ENCODE measurements around the gene UROS. TPM values are rescaled to one million over a fixed set of nuclear protein-coding genes. Genes with fewer than 3 reads are reported as not detected.
A peak's percentile ranks its signal among the peaks of the same experiment; 100 is the strongest.

The UROS gene
- 38.4 TPM for polyA plus RNA-seq (2013, experiment 1 of 2)
- 39.9 TPM for polyA plus RNA-seq (2013, experiment 2 of 2)

DNA sequence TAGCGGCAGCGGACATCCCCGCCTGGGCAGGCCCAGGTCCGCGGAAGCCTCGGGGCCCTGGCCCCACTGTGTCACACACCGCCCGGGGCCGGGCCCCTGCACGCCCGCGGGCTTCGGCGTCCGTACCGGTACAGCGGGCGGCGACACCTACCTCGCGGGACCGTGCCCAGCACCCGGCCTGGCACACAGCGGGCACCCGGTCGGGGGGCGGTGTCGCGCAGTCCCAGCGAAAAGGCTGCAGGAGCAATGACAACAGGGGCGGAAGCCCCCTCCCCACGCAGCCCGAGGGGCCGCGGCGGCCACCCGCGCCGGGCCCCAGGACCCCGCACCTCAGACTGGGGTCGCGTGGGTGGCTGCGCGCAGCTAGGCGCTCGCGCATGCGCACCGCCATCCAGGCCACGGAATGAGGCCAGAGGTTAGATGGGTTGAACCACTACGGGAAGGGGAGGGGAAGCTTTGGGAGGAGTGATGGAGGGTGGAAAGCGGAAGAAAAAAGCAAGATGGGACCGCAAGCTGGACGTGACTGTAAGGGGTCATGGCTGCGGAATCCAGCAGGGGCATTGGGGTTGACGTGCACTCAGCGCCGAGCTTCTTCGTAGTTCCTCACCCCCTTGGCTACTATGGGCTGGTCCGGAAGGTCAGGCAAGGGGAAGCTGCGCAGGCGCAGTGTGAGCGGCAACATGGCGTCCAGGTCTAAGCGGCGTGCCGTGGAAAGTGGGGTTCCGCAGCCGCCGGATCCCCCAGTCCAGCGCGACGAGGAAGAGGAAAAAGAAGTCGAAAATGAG lies at the start of gene UROS, which contains the start of gene BCCIP:
Gene UROS (minus strand): TSS at position 381 of the 785 bp plus-strand sequence. CDS start 6,759 bp downstream, outside the sequence.
Gene BCCIP (plus strand): TSS at position 669 of the 785 bp plus-strand sequence. CDS start 12 bp downstream, at position 681.
- H3K4me1 ChIP-seq (ENCODE audit: insufficient read depth, low read length), result peaks cover 9% of the 10 kb centered on the region; the same call in 1 of the 2 replicates
- H3K4me3 ChIP-seq (ENCODE audit: low read length), result peak within 1 kb of the TSS; percentile 99
- H3K27me3 ChIP-seq (ENCODE audit: insufficient read depth, low read length), result no peaks in the 10 kb centered on the region
- peaks cover 34% of the 10 kb centered on the region for H3K36me3 ChIP-seq (ENCODE audit: insufficient read depth, low read length)
- WGBS, result under 1% methylated on average over 74 of the region's 74 CpGs
- peak within 1 kb of the TSS; percentile 100 for H3K9ac ChIP-seq (ENCODE audit: low read depth, low read length)
- H3K27ac ChIP-seq (ENCODE audit: low read depth, low read length), result peak within 1 kb of the TSS; percentile 96
- no peaks in the 10 kb centered on the region for H3K9me3 ChIP-seq (ENCODE audit: insufficient read depth, low read depth, low read length)

- 95% methylated on average over 4 of the region's 4 CpGs for WGBS
- H3K27me3 ChIP-seq (ENCODE audit: insufficient read depth, low read length), result no peaks in the 10 kb centered on the region
- H3K4me1 ChIP-seq (ENCODE audit: insufficient read depth, low read length), result peaks cover 2% of the 10 kb centered on the region; the same call in 1 of the 2 replicates
- H3K9me3 ChIP-seq (ENCODE audit: insufficient read depth, low read depth, low read length), result peaks cover 15% of the 10 kb centered on the region
- no peak overlapping the region for H3K27ac ChIP-seq (ENCODE audit: low read depth, low read length)
- H3K9ac ChIP-seq (ENCODE audit: low read depth, low read length), result no peak overlapping the region
- H3K36me3 ChIP-seq (ENCODE audit: insufficient read depth, low read length), result peaks cover 24% of the 10 kb centered on the region
- H3K4me3 ChIP-seq (ENCODE audit: low read length), result no peak overlapping the region
Measured at GRCh38 chr10:125871338-125871737, 48.3 kb upstream of the UROS start.

DNA sequence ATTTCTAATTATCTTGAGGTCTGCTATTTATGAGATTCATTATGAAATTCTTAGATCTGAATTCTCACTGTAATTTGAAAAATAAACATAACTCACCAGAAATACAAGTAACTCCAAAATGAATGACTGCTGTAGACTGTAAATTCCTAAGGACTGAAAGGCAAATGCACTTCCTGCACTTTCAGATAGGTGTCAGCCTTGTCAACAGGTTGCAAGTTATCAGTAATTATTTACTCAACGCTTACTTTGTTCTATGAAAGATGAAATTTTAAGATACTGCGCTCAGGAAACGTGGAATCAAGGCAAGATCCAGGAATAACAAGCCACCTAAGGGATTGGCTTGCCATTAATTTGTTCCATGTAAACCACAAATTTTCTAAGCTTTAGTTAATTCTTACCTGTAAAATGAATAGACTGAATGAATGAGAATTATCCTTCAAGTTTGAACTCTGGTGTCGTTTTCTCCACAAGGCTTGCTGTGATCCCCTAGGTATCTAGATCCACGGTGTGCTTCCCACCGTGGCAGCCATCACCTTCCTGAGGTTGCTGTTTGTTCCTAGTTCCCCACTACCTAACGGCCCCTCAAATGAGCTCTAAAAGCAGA lies 45.4 kb upstream of the UROS start:
- H3K9ac ChIP-seq (ENCODE audit: low read depth, low read length), result no peak overlapping the region
- WGBS, result 61% methylated on average over 7 of the region's 7 CpGs
- peaks cover 22% of the 10 kb centered on the region; the same call in 1 of the 2 replicates for H3K36me3 ChIP-seq (ENCODE audit: insufficient read depth, low read length)
- H3K27me3 ChIP-seq (ENCODE audit: insufficient read depth, low read length), result no peaks in the 10 kb centered on the region
- no peak overlapping the region for H3K4me3 ChIP-seq (ENCODE audit: low read length)
- peaks cover 2% of the 10 kb centered on the region; the same call in 1 of the 2 replicates for H3K4me1 ChIP-seq (ENCODE audit: insufficient read depth, low read length)
- H3K9me3 ChIP-seq (ENCODE audit: insufficient read depth, low read depth, low read length), result no peaks in the 10 kb centered on the region
- no peak overlapping the region for H3K27ac ChIP-seq (ENCODE audit: low read depth, low read length)

GRCh38 chr10:125866421-125867029 lies 43.5 kb upstream of the UROS start:
- 95% methylated on average over 7 of the region's 7 CpGs for WGBS
- H3K4me3 ChIP-seq (ENCODE audit: low read length), result no peak overlapping the region
- H3K27me3 ChIP-seq (ENCODE audit: insufficient read depth, low read length), result no peaks in the 10 kb centered on the region
- H3K9ac ChIP-seq (ENCODE audit: low read depth, low read length), result no peak overlapping the region
- H3K9me3 ChIP-seq (ENCODE audit: insufficient read depth, low read depth, low read length), result no peaks in the 10 kb centered on the region
- no peak overlapping the region for H3K27ac ChIP-seq (ENCODE audit: low read depth, low read length)
- peaks cover 22% of the 10 kb centered on the region; the same call in 1 of the 2 replicates for H3K36me3 ChIP-seq (ENCODE audit: insufficient read depth, low read length)
- H3K4me1 ChIP-seq (ENCODE audit: insufficient read depth, low read length), result peaks cover 2% of the 10 kb centered on the region; the same call in 1 of the 2 replicates

- WGBS, result 91% methylated on average over 2 of the region's 3 CpGs
- H3K36me3 ChIP-seq (ENCODE audit: insufficient read depth, low read length), result peaks cover 22% of the 10 kb centered on the region; the same call in 1 of the 2 replicates
- H3K4me1 ChIP-seq (ENCODE audit: insufficient read depth, low read length), result no peaks in the 10 kb centered on the region
- no peaks in the 10 kb centered on the region for H3K9me3 ChIP-seq (ENCODE audit: insufficient read depth, low read depth, low read length)
- H3K27me3 ChIP-seq (ENCODE audit: insufficient read depth, low read length), result no peaks in the 10 kb centered on the region
- no peak overlapping the region for H3K27ac ChIP-seq (ENCODE audit: low read depth, low read length)
- H3K4me3 ChIP-seq (ENCODE audit: low read length), result no peak overlapping the region
- no peak overlapping the region for H3K9ac ChIP-seq (ENCODE audit: low read depth, low read length)
Measured at GRCh38 chr10:125865120-125865519, 42.1 kb upstream of the UROS start.

GRCh38 chr10:125859128-125859817 lies 36.2 kb upstream of the UROS start:
- 94% methylated on average over 4 of the region's 4 CpGs for WGBS
- Histone ChIP-seq H3K4me3 (ENCODE audit: low read length) (no peak overlapping the region), H3K4me1 (ENCODE audit: insufficient read depth, low read length) (no peaks in the 10 kb centered on the region), H3K9me3 (ENCODE audit: insufficient read depth, low read depth, low read length) (no peaks in the 10 kb centered on the region), H3K27me3 (ENCODE audit: insufficient read depth, low read length) (no peaks in the 10 kb centered on the region), H3K36me3 (ENCODE audit: insufficient read depth, low read length) (peaks cover 14% of the 10 kb centered on the region; the same call in 1 of the 2 replicates), H3K9ac (ENCODE audit: low read depth, low read length) (no peak overlapping the region), H3K27ac (ENCODE audit: low read depth, low read length) (no peak overlapping the region)

DNA sequence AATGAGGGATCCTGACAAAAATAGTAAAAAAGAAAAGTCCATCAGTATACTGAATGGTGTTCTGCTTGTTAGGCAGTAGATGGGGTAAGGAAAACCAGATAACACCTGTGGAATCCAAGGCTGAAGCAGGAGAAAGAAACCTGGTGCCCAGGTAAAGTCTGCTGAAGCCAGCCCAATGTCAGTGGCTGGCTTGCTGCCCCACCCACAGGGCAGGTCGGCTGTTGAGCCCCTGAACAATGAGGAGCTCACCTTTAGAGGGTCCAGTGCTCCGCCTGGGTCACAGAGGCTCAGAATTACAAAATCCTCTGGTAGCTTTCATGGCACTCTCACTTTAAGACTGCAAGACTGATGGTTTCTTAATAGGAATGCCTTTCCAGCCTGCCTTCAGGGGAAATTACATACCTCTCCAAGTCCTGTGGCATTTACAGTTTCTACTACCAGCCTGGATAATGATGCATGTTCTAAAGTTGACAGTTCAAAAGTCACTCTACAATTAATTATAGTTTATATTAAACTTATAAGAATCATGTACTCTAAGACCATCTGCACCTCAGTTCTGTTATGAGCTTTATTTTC lies 34.2 kb upstream of the UROS start:
- Histone ChIP-seq H3K27ac (ENCODE audit: low read depth, low read length) (no peak overlapping the region), H3K4me1 (ENCODE audit: insufficient read depth, low read length) (no peaks in the 10 kb centered on the region), H3K4me3 (ENCODE audit: low read length) (no peak overlapping the region), H3K9ac (ENCODE audit: low read depth, low read length) (no peak overlapping the region), H3K27me3 (ENCODE audit: insufficient read depth, low read length) (no peaks in the 10 kb centered on the region), H3K9me3 (ENCODE audit: insufficient read depth, low read depth, low read length) (no peaks in the 10 kb centered on the region), H3K36me3 (ENCODE audit: insufficient read depth, low read length) (peaks cover 25% of the 10 kb centered on the region)
- WGBS, result 86% methylated on average over 2 of the region's 2 CpGs

- Histone ChIP-seq H3K9ac (ENCODE audit: low read depth, low read length) (no peak overlapping the region), H3K4me3 (ENCODE audit: low read length) (no peak overlapping the region), H3K36me3 (ENCODE audit: insufficient read depth, low read length) (peaks cover 43% of the 10 kb centered on the region), H3K27me3 (ENCODE audit: insufficient read depth, low read length) (no peaks in the 10 kb centered on the region), H3K27ac (ENCODE audit: low read depth, low read length) (no peak overlapping the region), H3K9me3 (ENCODE audit: insufficient read depth, low read depth, low read length) (no peaks in the 10 kb centered on the region), H3K4me1 (ENCODE audit: insufficient read depth, low read length) (no peaks in the 10 kb centered on the region)
- WGBS, result 97% methylated on average over 7 of the region's 7 CpGs
Measured at GRCh38 chr10:125852487-125852886, 29.4 kb upstream of the UROS start.

GRCh38 chr10:125850766-125851731 lies 28.0 kb upstream of the UROS start:
- no peak overlapping the region for H3K9ac ChIP-seq (ENCODE audit: low read depth, low read length)
- WGBS, result 80% methylated on average over 2 of the region's 2 CpGs
- H3K36me3 ChIP-seq (ENCODE audit: insufficient read depth, low read length), result peaks cover 45% of the 10 kb centered on the region
- no peaks in the 10 kb centered on the region for H3K4me1 ChIP-seq (ENCODE audit: insufficient read depth, low read length)
- no peak overlapping the region for H3K4me3 ChIP-seq (ENCODE audit: low read length)
- H3K27ac ChIP-seq (ENCODE audit: low read depth, low read length), result no peak overlapping the region
- no peaks in the 10 kb centered on the region for H3K9me3 ChIP-seq (ENCODE audit: insufficient read depth, low read depth, low read length)
- H3K27me3 ChIP-seq (ENCODE audit: insufficient read depth, low read length), result no peaks in the 10 kb centered on the region

GRCh38 chr10:125849448-125849847 lies 26.4 kb upstream of the UROS start:
- no peaks in the 10 kb centered on the region for H3K4me1 ChIP-seq (ENCODE audit: insufficient read depth, low read length)
- no peak overlapping the region for H3K27ac ChIP-seq (ENCODE audit: low read depth, low read length)
- H3K4me3 ChIP-seq (ENCODE audit: low read length), result no peak overlapping the region
- H3K36me3 ChIP-seq (ENCODE audit: insufficient read depth, low read length), result peaks cover 45% of the 10 kb centered on the region
- no peaks in the 10 kb centered on the region for H3K27me3 ChIP-seq (ENCODE audit: insufficient read depth, low read length)
- WGBS, result 97% methylated on average over 4 of the region's 7 CpGs
- no peak overlapping the region for H3K9ac ChIP-seq (ENCODE audit: low read depth, low read length)
- no peaks in the 10 kb centered on the region for H3K9me3 ChIP-seq (ENCODE audit: insufficient read depth, low read depth, low read length)
